Endodermal cell (in vitro differentiated cells): ENCODE measurements around the gene GDF10. TPM values are rescaled to one million over a fixed set of nuclear protein-coding genes. Genes with fewer than 3 reads are reported as not detected.

Source experiments
- DNase-seq: peaks from one replicate; pipeline ENCODE4 v3.0.0-alpha.2; 2017
- H3K27ac ChIP-seq: 2 replicates; pipeline ENCODE4 v1.5.1; 2013; ENCODE audit warnings: mild to moderate bottlenecking, low read depth, low read length, moderate library complexity
- H3K27me3 ChIP-seq: 2 replicates; pipeline ENCODE4 v1.6.1; 2013; ENCODE audit warnings: mild to moderate bottlenecking, low read length, moderate library complexity; ENCODE audit not compliant: insufficient read depth, control insufficient read depth, poor library complexity, severe bottlenecking
- H3K36me3 ChIP-seq: 2 replicates; pipeline ENCODE4 v1.7.0; 2013; ENCODE audit warnings: mild to moderate bottlenecking, low read length, moderate library complexity; ENCODE audit not compliant: control insufficient read depth, insufficient read depth
- H3K4me1 ChIP-seq: one replicate; pipeline ENCODE4 v1.7.0; 2013; ENCODE audit warnings: low read length; ENCODE audit not compliant: control insufficient read depth, insufficient read depth
- H3K4me3 ChIP-seq: 2 replicates; pipeline ENCODE4 v1.5.1; 2013; ENCODE audit warnings: mild to moderate bottlenecking, low read length, moderate library complexity
- H3K9ac ChIP-seq: 2 replicates; pipeline ENCODE4 v1.6.1; 2013; ENCODE audit warnings: mild to moderate bottlenecking, low read length, moderate library complexity; ENCODE audit not compliant: poor library complexity, severe bottlenecking; ENCODE audit errors: extremely low read depth
- H3K9me3 ChIP-seq: 2 replicates; pipeline ENCODE4 v1.6.1; 2013; ENCODE audit warnings: mild to moderate bottlenecking, low read length, moderate library complexity; ENCODE audit not compliant: control insufficient read depth
- H3K27ac Mint-ChIP-seq: 2 replicates; pipeline ENCODE4 v1.8.0; 2020; ENCODE audit warnings: mixed read lengths
- H3K27me3 Mint-ChIP-seq: 2 replicates; pipeline ENCODE4 v1.8.0; 2021; ENCODE audit warnings: mild to moderate bottlenecking, mixed read lengths; ENCODE audit not compliant: insufficient read depth
- H3K36me3 Mint-ChIP-seq: 2 replicates; pipeline ENCODE4 v1.8.0; 2020; ENCODE audit warnings: low read depth, mixed read lengths
- H3K4me1 Mint-ChIP-seq: 2 replicates; pipeline ENCODE4 v1.8.0; 2020; ENCODE audit warnings: mixed read lengths
- H3K4me3 Mint-ChIP-seq: 2 replicates; pipeline ENCODE4 v1.8.0; 2020; ENCODE audit warnings: mild to moderate bottlenecking, moderate library complexity, mixed read lengths
- H3K9me3 Mint-ChIP-seq: 2 replicates; pipeline ENCODE4 v1.8.0; 2020; ENCODE audit warnings: mild to moderate bottlenecking, mixed read lengths
- CTCF ChIP-seq: fragments of 200-600 bp; sonication (generic); conservative IDR thresholded peaks from 2 replicates; pipeline ENCODE4 v1.5.0; 2021; ENCODE audit warnings: antibody characterized with exemption, mild to moderate bottlenecking
- WGBS, 2 experiments: methylation state at CpG; one replicate each; pipeline versions ENCODE4 v1.1.5 to v1.1.7; 2013; ENCODE audit warnings: missing lambda C conversion rate in 2 of 2, mixed read lengths in 1 of 2; ENCODE audit not compliant: insufficient coverage in 1 of 2, insufficient read length in 1 of 2; 5-methylcytosine and 5-hydroxymethylcytosine counted together
- total RNA-seq, 2 donors: library from RNA; stranded (reverse); fragmentation: NEBNext Ultra II Directional in 1 of 2; extraction: Animal tissue kit (Norgen Biotek cat#: 25700) in 1 of 2; gene quantifications; 2 replicates in 1 of 2; 3 replicates in 1 of 2; pipeline ENCODE4 v1.2.1, GENCODE V29; 2021

GDF10 gene
- total RNA-seq, 2 donors from 2014 or later: not detected

- Mint-ChIP-seq H3K27me3 (no peaks in the 10 kb centered on the region), H3K27ac (no peak overlapping the region), H3K4me1 (peaks cover 1% of the 10 kb centered on the region), H3K36me3 (no peaks in the 10 kb centered on the region), H3K9me3 (no peaks in the 10 kb centered on the region), H3K4me3 (no peak overlapping the region)
- no peaks in the 10 kb centered on the region for H3K36me3 ChIP-seq
- 92% methylated on average over 3 of the region's 3 CpGs; no CpG with 5 or more reads in 1 of the 2 experiments for WGBS, 2 experiments
- no peak overlapping the region for H3K9ac ChIP-seq
- H3K4me3 ChIP-seq: no peak overlapping the region
- H3K9me3 ChIP-seq: no peaks in the 10 kb centered on the region
- no peaks in the 10 kb centered on the region for H3K27me3 ChIP-seq
- H3K27ac ChIP-seq: no peak overlapping the region
- TF ChIP-seq CTCF: no peak
- H3K4me1 ChIP-seq: no peaks in the 10 kb centered on the region
- no peak for DNase-seq
These were observed 57.9 kb downstream of the GDF10 start for GRCh38 chr10:47357911-47358310.

GRCh38 chr10:47358457-47358856, 58.5 kb downstream of the GDF10 start:
- H3K27me3 ChIP-seq: no peaks in the 10 kb centered on the region
- H3K9ac ChIP-seq: no peak overlapping the region
- Mint-ChIP-seq H3K4me1 (peaks cover 1% of the 10 kb centered on the region), H3K27me3 (peaks cover 4% of the 10 kb centered on the region), H3K9me3 (no peaks in the 10 kb centered on the region), H3K36me3 (no peaks in the 10 kb centered on the region), H3K27ac (no peak overlapping the region), H3K4me3 (no peak overlapping the region)
- no peaks in the 10 kb centered on the region for H3K9me3 ChIP-seq
- WGBS, 2 experiments: 83 to 100% methylated on average over 1 to 3 of the region's 3 CpGs
- no peak overlapping the region for H3K27ac ChIP-seq
- no peak for TF ChIP-seq CTCF
- no peak overlapping the region for H3K4me3 ChIP-seq
- no peaks in the 10 kb centered on the region for H3K4me1 ChIP-seq
- DNase-seq: no peak
- no peaks in the 10 kb centered on the region for H3K36me3 ChIP-seq

DNA sequence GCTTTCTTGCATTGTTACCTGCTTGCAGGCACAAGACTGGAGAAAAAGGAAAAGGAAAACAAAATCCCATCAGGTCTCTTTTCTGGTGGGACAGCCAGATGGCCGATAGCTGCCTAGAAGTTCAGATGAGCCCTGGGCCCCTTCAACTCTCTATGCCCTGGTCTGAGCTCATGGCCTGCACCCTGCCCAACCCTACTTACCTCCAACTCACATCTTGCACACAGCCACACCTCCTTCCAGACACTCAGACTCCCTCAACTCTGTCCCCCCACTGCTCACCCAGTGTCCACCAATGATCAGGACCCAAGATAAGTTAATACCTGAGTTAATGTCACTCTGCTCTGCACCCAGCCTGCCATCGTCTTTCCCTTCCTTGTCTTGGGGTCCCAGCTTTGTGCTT, 59.1 kb downstream of the GDF10 start:
- no peak overlapping the region for H3K27ac Mint-ChIP-seq
- WGBS, 2 experiments: 86 to 89% methylated on average over 2 of the region's 2 CpGs

More for the DNA sequence above, 59.1 kb downstream of the GDF10 start:
- no peak for TF ChIP-seq CTCF
- Mint-ChIP-seq H3K36me3 (no peaks in the 10 kb centered on the region), H3K4me3 (no peak overlapping the region), H3K4me1 (peaks cover 2% of the 10 kb centered on the region), H3K27me3 (peaks cover 7% of the 10 kb centered on the region), H3K9me3 (no peaks in the 10 kb centered on the region)
- no peak overlapping the region for H3K4me3 ChIP-seq
- H3K9me3 ChIP-seq: no peaks in the 10 kb centered on the region
- H3K36me3 ChIP-seq: no peaks in the 10 kb centered on the region
- H3K9ac ChIP-seq: no peak overlapping the region
- H3K4me1 ChIP-seq: no peaks in the 10 kb centered on the region
- H3K27ac ChIP-seq: no peak overlapping the region
- H3K27me3 ChIP-seq: no peaks in the 10 kb centered on the region
- DNase-seq: no peak
